H9 (cell line): ENCODE results near the gene LAMC2. TPM values are rescaled to one million over a fixed set of nuclear protein-coding genes. Genes with fewer than 3 reads are reported as not detected.

Experiments used
- DNase-seq: peaks from one replicate; pipeline ENCODE4 v3.0.0-alpha.2; 2017
- H2AFZ ChIP-seq: one replicate; pipeline ENCODE4 v1.6.1; 2013; ENCODE audit warnings: mild to moderate bottlenecking, low read length, control low read depth, moderate library complexity
- H2AK5ac ChIP-seq: 2 replicates; pipeline ENCODE4 v1.6.1; 2013; ENCODE audit warnings: low read length, control low read depth, mixed read lengths; ENCODE audit not compliant: insufficient read length
- H2BK120ac ChIP-seq: one replicate; pipeline ENCODE4 v1.6.1; 2013; ENCODE audit warnings: low read depth, mild to moderate bottlenecking, low read length, control low read depth, inconsistent platforms; ENCODE audit not compliant: poor library complexity, severe bottlenecking
- H2BK12ac ChIP-seq: 2 replicates; pipeline ENCODE4 v1.6.1; 2013; ENCODE audit warnings: low read length, control low read depth, mixed read lengths, low read depth; ENCODE audit not compliant: insufficient read length
- H2BK15ac ChIP-seq: 2 replicates; pipeline ENCODE4 v1.6.1; 2013; ENCODE audit warnings: low read depth, low read length, control low read depth
- H2BK20ac ChIP-seq: one replicate; pipeline ENCODE4 v1.6.1; 2013; ENCODE audit warnings: low read depth, mild to moderate bottlenecking, low read length, control low read depth, inconsistent platforms; ENCODE audit not compliant: poor library complexity, severe bottlenecking
- H2BK5ac ChIP-seq: 2 replicates; pipeline ENCODE4 v1.6.1; 2013; ENCODE audit warnings: low read length, control low read depth, mixed read lengths; ENCODE audit not compliant: insufficient read length
- H3K14ac ChIP-seq: 2 replicates; pipeline ENCODE4 v1.6.1; 2013; ENCODE audit warnings: low read length, control low read depth; ENCODE audit not compliant: insufficient read depth
- H3K18ac ChIP-seq: 2 replicates; pipeline ENCODE4 v1.6.1; 2013; ENCODE audit warnings: low read depth, mild to moderate bottlenecking, mixed read lengths, low read length, control low read depth; ENCODE audit not compliant: insufficient read length
- H3K23ac ChIP-seq: 2 replicates; pipeline ENCODE4 v1.6.1; 2013; ENCODE audit warnings: low read length, control low read depth, mixed read lengths, low read depth; ENCODE audit not compliant: insufficient read length
- H3K23me2 ChIP-seq: 2 replicates; pipeline ENCODE4 v1.6.1; 2013; ENCODE audit warnings: low read depth, mild to moderate bottlenecking, mixed read lengths, low read length, control low read depth; ENCODE audit not compliant: insufficient read length, poor library complexity, severe bottlenecking
- H3K27ac ChIP-seq: 2 replicates; pipeline ENCODE4 v1.5.1; 2013; ENCODE audit warnings: low read length, control low read depth, mixed read lengths, low read depth; ENCODE audit not compliant: insufficient read length
- H3K27me3 ChIP-seq: 2 replicates; pipeline ENCODE4 v1.6.1; 2013; ENCODE audit warnings: low read length, control low read depth, inconsistent platforms; ENCODE audit not compliant: insufficient read depth
- H3K4ac ChIP-seq: 2 replicates; pipeline ENCODE4 v1.6.1; 2013; ENCODE audit warnings: low read depth, mild to moderate bottlenecking, control low read depth, inconsistent platforms, low read length, moderate library complexity
- H3K4me1 ChIP-seq: 2 replicates; pipeline ENCODE4 v1.6.1; 2013; ENCODE audit warnings: low read length, control low read depth, inconsistent platforms; ENCODE audit not compliant: insufficient read depth
- H3K4me2 ChIP-seq: 2 replicates; pipeline ENCODE4 v1.6.1; 2013; ENCODE audit warnings: low read length, control low read depth, mixed read lengths; ENCODE audit not compliant: insufficient read length, insufficient read depth
- H3K56ac ChIP-seq: 2 replicates; pipeline ENCODE4 v1.6.1; 2013; ENCODE audit warnings: low read depth, mild to moderate bottlenecking, mixed read lengths, low read length, control low read depth; ENCODE audit not compliant: insufficient read length
- H3K79me1 ChIP-seq: 2 replicates; pipeline ENCODE4 v1.6.1; 2013; ENCODE audit warnings: low read depth, mild to moderate bottlenecking, moderate library complexity, low read length, control low read depth, inconsistent platforms; ENCODE audit not compliant: insufficient read depth, poor library complexity, severe bottlenecking
- H3K79me2 ChIP-seq: 2 replicates; pipeline ENCODE4 v1.6.1; 2013; ENCODE audit warnings: low read length, control low read depth, inconsistent platforms; ENCODE audit not compliant: insufficient read depth
- H3K9ac ChIP-seq: 2 replicates; pipeline ENCODE4 v1.6.1; 2013; ENCODE audit warnings: low read length, control low read depth, mixed read lengths; ENCODE audit not compliant: insufficient read length; ENCODE audit errors: extremely low read depth
- H3K9me3 ChIP-seq: one replicate; pipeline ENCODE4 v1.6.1; 2013; ENCODE audit warnings: low read depth, low read length, inconsistent platforms; ENCODE audit not compliant: control insufficient read depth
- H3T11ph ChIP-seq: one replicate; pipeline ENCODE4 v1.6.1; 2013; ENCODE audit warnings: mild to moderate bottlenecking, low read length, control low read depth, inconsistent platforms
- H4K20me1 ChIP-seq: one replicate; pipeline ENCODE4 v1.6.1; 2013; ENCODE audit not compliant: control insufficient read depth, insufficient read length, insufficient read depth
- H4K5ac ChIP-seq: 2 replicates; pipeline ENCODE4 v1.6.1; 2013; ENCODE audit warnings: low read depth, mild to moderate bottlenecking, mixed read lengths, low read length, control low read depth; ENCODE audit not compliant: insufficient read length
- H4K8ac ChIP-seq: replicated peaks from 2 replicates; pipeline ENCODE4 v1.6.1; 2013; ENCODE audit warnings: low read length, control low read depth, mixed read lengths, low read depth; ENCODE audit not compliant: insufficient read length
- H4K91ac ChIP-seq: 2 replicates; pipeline ENCODE4 v1.6.1; 2013; ENCODE audit warnings: low read depth, mild to moderate bottlenecking, moderate library complexity, mixed read lengths, low read length, control low read depth; ENCODE audit not compliant: insufficient read length
- H3K27ac Mint-ChIP-seq, 3 experiments: 2 replicates in 2 of 3; 3 replicates in 1 of 3; pipeline ENCODE4 v1.8.0; 2020 to 2021; ENCODE audit warnings: mixed read lengths in 3 of 3, mild to moderate bottlenecking in 1 of 3, moderate library complexity in 1 of 3
- H3K27me3 Mint-ChIP-seq: 2 replicates; pipeline ENCODE4 v1.8.0; 2021; ENCODE audit warnings: low read depth, mild to moderate bottlenecking, moderate library complexity, mixed read lengths
- H3K36me3 Mint-ChIP-seq, 3 experiments: 2 replicates in 2 of 3; 3 replicates in 1 of 3; pipeline ENCODE4 v1.8.0; 2020 to 2021; ENCODE audit warnings: low read depth in 3 of 3, mixed read lengths in 3 of 3; ENCODE audit not compliant: insufficient read depth in 1 of 3
- H3K4me1 Mint-ChIP-seq, 2 experiments: 2 replicates each; pipeline ENCODE4 v1.8.0; 2020; ENCODE audit warnings: mixed read lengths in 2 of 2
- H3K4me3 Mint-ChIP-seq, 2 experiments: 2 replicates in 1 of 2; 3 replicates in 1 of 2; pipeline ENCODE4 v1.8.0; 2020 to 2021; ENCODE audit warnings: mild to moderate bottlenecking in 2 of 2, mixed read lengths in 2 of 2, moderate library complexity in 1 of 2
- H3K9me3 Mint-ChIP-seq, 2 experiments: 2 replicates in 1 of 2; 3 replicates in 1 of 2; pipeline ENCODE4 v1.8.0; 2020; ENCODE audit warnings: mild to moderate bottlenecking in 2 of 2, mixed read lengths in 2 of 2, moderate library complexity in 1 of 2
- WGBS: extraction: QIAGEN DNeasy Blood & Tissue Kit; methylation state at CpG from one replicate; pipeline ENCODE4 v1.1.7; 2013; ENCODE audit warnings: missing lambda C conversion rate, low lambda C conversion rate, mixed read lengths; ENCODE audit not compliant: insufficient read length; ENCODE audit errors: extremely low coverage; 5-methylcytosine and 5-hydroxymethylcytosine counted together
- total RNA-seq: library from RNA; stranded (reverse); gene quantifications from 2 replicates; pipeline ENCODE4 v1.2.1, GENCODE V29; 2021
- TF ChIP-seq, protein P1 (sequence below): fragments of 200-600 bp; sonication (generic); conservative IDR thresholded peaks from 3 replicates; pipeline ENCODE4 v1.8.0; 2021; ENCODE audit warnings: antibody characterized with exemption, mild to moderate bottlenecking

LAMC2 gene
- total RNA-seq, 1 experiment from 2014 or later, result 7.4 TPM

DNA sequence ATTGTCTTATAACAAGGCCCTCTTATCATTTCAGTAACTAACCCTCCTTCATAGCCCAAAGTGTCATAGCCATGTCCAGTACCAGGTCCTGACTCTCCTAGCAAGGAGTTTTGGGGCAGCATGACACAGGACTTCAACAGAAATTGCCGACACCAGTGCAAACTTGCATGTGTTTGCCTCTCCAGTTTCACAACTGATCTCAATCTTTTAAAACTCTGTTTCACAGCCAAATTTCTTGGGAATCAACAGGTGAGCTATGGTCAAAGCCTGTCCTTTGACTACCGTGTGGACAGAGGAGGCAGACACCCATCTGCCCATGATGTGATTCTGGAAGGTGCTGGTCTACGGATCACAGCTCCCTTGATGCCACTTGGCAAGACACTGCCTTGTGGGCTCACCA is 36.8 kb downstream of the LAMC2 start:
- no peaks in the 10 kb centered on the region for H3K79me1 ChIP-seq
- no peak overlapping the region for H2BK12ac ChIP-seq
- Mint-ChIP-seq H3K36me3 (no peaks in the 10 kb centered on the region), H3K27me3 (no peaks in the 10 kb centered on the region), H3K4me1 (peaks cover 33 to 36% of the 10 kb centered on the region in 2 experiments), H3K27ac (no peak overlapping the region), H3K9me3 (no peaks in the 10 kb centered on the region), H3K4me3 (no peak overlapping the region)
- no peak overlapping the region for H2AK5ac ChIP-seq
- H4K5ac ChIP-seq, result no peak overlapping the region
- H3K9ac ChIP-seq, result no peak overlapping the region
- H3K23ac ChIP-seq, result no peak overlapping the region
- H2BK5ac ChIP-seq, result no peak overlapping the region
- no peak overlapping the region for H2BK120ac ChIP-seq
- H2AFZ ChIP-seq, result no peak overlapping the region
- H4K91ac ChIP-seq, result no peak overlapping the region
- no peak overlapping the region for H3K4me2 ChIP-seq
- no peak overlapping the region for H3K18ac ChIP-seq
- H3K9me3 ChIP-seq, result no peaks in the 10 kb centered on the region
- no peak overlapping the region for H3K14ac ChIP-seq
- H4K20me1 ChIP-seq, result no peaks in the 10 kb centered on the region
- H3T11ph ChIP-seq, result no peak overlapping the region
- no peak overlapping the region for H3K27ac ChIP-seq
- no CpG with 5 or more reads among the region's 3 CpGs for WGBS
- H3K79me2 ChIP-seq, result no peaks in the 10 kb centered on the region
- no peaks in the 10 kb centered on the region for H3K23me2 ChIP-seq
- H2BK20ac ChIP-seq, result no peak overlapping the region
- H2BK15ac ChIP-seq, result no peak overlapping the region
- DNase-seq, result no peak
- H3K27me3 ChIP-seq, result no peaks in the 10 kb centered on the region
- no peak overlapping the region for H3K56ac ChIP-seq
- TF ChIP-seq, protein P1, sequence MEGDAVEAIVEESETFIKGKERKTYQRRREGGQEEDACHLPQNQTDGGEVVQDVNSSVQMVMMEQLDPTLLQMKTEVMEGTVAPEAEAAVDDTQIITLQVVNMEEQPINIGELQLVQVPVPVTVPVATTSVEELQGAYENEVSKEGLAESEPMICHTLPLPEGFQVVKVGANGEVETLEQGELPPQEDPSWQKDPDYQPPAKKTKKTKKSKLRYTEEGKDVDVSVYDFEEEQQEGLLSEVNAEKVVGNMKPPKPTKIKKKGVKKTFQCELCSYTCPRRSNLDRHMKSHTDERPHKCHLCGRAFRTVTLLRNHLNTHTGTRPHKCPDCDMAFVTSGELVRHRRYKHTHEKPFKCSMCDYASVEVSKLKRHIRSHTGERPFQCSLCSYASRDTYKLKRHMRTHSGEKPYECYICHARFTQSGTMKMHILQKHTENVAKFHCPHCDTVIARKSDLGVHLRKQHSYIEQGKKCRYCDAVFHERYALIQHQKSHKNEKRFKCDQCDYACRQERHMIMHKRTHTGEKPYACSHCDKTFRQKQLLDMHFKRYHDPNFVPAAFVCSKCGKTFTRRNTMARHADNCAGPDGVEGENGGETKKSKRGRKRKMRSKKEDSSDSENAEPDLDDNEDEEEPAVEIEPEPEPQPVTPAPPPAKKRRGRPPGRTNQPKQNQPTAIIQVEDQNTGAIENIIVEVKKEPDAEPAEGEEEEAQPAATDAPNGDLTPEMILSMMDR, result no peak
- H3K4ac ChIP-seq, result no peak overlapping the region
- no peak overlapping the region for H4K8ac ChIP-seq
- H3K4me1 ChIP-seq, result peaks cover 15% of the 10 kb centered on the region; the same call in 1 of the 2 replicates
